ENCODE measurements around the gene XXYLT1. TPM values are rescaled to one million over a fixed set of nuclear protein-coding genes. Genes with fewer than 3 reads are reported as not detected.

The XXYLT1 gene
- total RNA-seq, 4 donors from 2014 or later, result 9.8 to 14.6 (median 13.9) TPM

- Histone ChIP-seq H3K36me3 (no peaks in the 10 kb centered on the region), H3K9me3 (no peaks in the 10 kb centered on the region), H3K27me3 (no peaks in the 10 kb centered on the region), H3K27ac (no peak overlapping the region), H3K4me3 (replicated peaks in 1 of 3) (no peak overlapping the region), H3K4me1 (peaks cover 3 to 7% of the 10 kb centered on the region in 2 donors)
- DNase-seq, result peak in 1 of 2 donors; percentile 23
- WGBS, 2 donors, result 66 to 81% methylated on average over 8 to 13 of the region's 13 CpGs
- TF ChIP-seq POLR2A (IDR thresholded peaks at IDR 0.05), result no peak
- TF ChIP-seq, protein P1, sequence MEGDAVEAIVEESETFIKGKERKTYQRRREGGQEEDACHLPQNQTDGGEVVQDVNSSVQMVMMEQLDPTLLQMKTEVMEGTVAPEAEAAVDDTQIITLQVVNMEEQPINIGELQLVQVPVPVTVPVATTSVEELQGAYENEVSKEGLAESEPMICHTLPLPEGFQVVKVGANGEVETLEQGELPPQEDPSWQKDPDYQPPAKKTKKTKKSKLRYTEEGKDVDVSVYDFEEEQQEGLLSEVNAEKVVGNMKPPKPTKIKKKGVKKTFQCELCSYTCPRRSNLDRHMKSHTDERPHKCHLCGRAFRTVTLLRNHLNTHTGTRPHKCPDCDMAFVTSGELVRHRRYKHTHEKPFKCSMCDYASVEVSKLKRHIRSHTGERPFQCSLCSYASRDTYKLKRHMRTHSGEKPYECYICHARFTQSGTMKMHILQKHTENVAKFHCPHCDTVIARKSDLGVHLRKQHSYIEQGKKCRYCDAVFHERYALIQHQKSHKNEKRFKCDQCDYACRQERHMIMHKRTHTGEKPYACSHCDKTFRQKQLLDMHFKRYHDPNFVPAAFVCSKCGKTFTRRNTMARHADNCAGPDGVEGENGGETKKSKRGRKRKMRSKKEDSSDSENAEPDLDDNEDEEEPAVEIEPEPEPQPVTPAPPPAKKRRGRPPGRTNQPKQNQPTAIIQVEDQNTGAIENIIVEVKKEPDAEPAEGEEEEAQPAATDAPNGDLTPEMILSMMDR (IDR thresholded peaks at IDR 0.05), result no peak
- intact Hi-C loops (cut with DNase I), result loop anchor here (10.0 kb wide), 1 partner anchor 106 kb away; no protein-coding TSS in a partner anchor
Measured at GRCh38 chr3:195139091-195139875, 131.7 kb downstream of the XXYLT1 start.

GRCh38 chr3:195137638-195138588 is 133.0 kb downstream of the XXYLT1 start:
- no peak overlapping the region for H3K27ac ChIP-seq
- no peak overlapping the region for H3K4me3 ChIP-seq (replicated peaks in 1 of 3)
- intact Hi-C loops (cut with DNase I), result loop anchor here (10.0 kb wide), 1 partner anchor 107 kb away; no protein-coding TSS in a partner anchor
- H3K9me3 ChIP-seq, result no peaks in the 10 kb centered on the region
- H3K27me3 ChIP-seq, result no peaks in the 10 kb centered on the region
- WGBS, 2 donors, result 85 to 93% methylated on average over 9 to 11 of the region's 11 CpGs
- DNase-seq, result peak in 1 of 2 donors; percentile 29
- no peaks in the 10 kb centered on the region for H3K36me3 ChIP-seq
- H3K4me1 ChIP-seq, result peaks cover 3 to 7% of the 10 kb centered on the region in 2 donors
- no peak for TF ChIP-seq POLR2A (IDR thresholded peaks at IDR 0.05)
- TF ChIP-seq, protein P1 (IDR thresholded peaks at IDR 0.05), result no peak

GRCh38 chr3:195135917-195136316 is 135.0 kb downstream of the XXYLT1 start:
- intact Hi-C loops (cut with DNase I), result loop anchor here (10.0 kb wide), 1 partner anchor 109 kb away; no protein-coding TSS in a partner anchor
- H3K36me3 ChIP-seq, result no peaks in the 10 kb centered on the region
- no peak for DNase-seq
- no peaks in the 10 kb centered on the region for H3K27me3 ChIP-seq
- H3K4me3 ChIP-seq (replicated peaks in 1 of 3), result no peak overlapping the region
- no peak overlapping the region for H3K27ac ChIP-seq
- H3K9me3 ChIP-seq, result no peaks in the 10 kb centered on the region
- TF ChIP-seq, protein P1 (IDR thresholded peaks at IDR 0.05), result no peak
- H3K4me1 ChIP-seq, result peaks cover 0 to under 1% of the 10 kb centered on the region in 2 donors
- 89 to 92% methylated on average over 5 to 8 of the region's 8 CpGs for WGBS, 2 donors

DNA sequence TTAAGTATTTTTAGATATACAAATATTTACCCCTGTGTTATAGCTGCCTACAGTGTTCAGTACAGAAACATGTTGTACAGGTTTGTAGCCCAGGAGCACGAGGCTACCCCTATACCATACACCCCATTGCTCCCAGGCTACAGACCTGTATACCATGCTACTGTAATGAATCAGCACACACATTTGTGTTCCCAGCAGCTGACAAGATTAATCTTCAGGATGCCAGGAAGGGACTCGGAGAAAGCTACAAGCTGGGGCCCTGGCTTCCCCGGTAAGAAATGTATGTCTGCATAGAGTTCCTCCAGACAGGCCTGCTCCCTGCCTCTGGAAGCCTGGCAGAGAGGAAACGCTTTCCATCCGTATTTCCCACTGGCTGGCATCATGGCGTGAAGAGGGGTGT is 136.5 kb downstream of the XXYLT1 start:
- 98 to 100% methylated on average over 6 of the region's 6 CpGs for WGBS, 2 donors
- no peak overlapping the region for H3K4me3 ChIP-seq (replicated peaks in 1 of 3)
- intact Hi-C loops (cut with DNase I), result loop anchor here (10.0 kb wide), 1 partner anchor 110 kb away; no protein-coding TSS in a partner anchor
- H3K36me3 ChIP-seq, result no peaks in the 10 kb centered on the region
- no peaks in the 10 kb centered on the region for H3K9me3 ChIP-seq
- no peak overlapping the region for H3K27ac ChIP-seq
- no peaks in the 10 kb centered on the region for H3K27me3 ChIP-seq
- H3K4me1 ChIP-seq, result no peaks in the 10 kb centered on the region
- no peak for DNase-seq
- TF ChIP-seq POLR2A (IDR thresholded peaks at IDR 0.05), result no peak
- TF ChIP-seq, protein P1 (IDR thresholded peaks at IDR 0.05), result no peak
